BE2C (cell line): ENCODE measurements around the gene CCDC187. TPM values are rescaled to one million over a fixed set of nuclear protein-coding genes. Genes with fewer than 3 reads are reported as not detected.
"Not testable (repeated sequence)": the region's sequence is repeated elsewhere in the genome, so short reads cannot be mapped to it uniquely, and the experiment has no call there.

ENCODE experiments used
- DNase-seq: peaks from one replicate; pipeline ENCODE4 v3.0.0-alpha.2; 2020
- H3K27me3 ChIP-seq: fragments of 250-450 bp; sonication (Bioruptor Pico); 2 replicates; pipeline ENCODE4 v1.5.1; 2020; ENCODE audit warnings: mild to moderate bottlenecking
- H3K36me3 ChIP-seq: fragments of 250-450 bp; sonication (Bioruptor Pico); 2 replicates; pipeline ENCODE4 v1.5.1; 2020; ENCODE audit warnings: mild to moderate bottlenecking
- H3K4me1 ChIP-seq: fragments of 250-450 bp; sonication (Bioruptor Pico); 2 replicates; pipeline ENCODE4 v1.5.1; 2020
- H3K4me3 ChIP-seq: 2 replicates; pipeline ENCODE4 v1.5.1; 2011; ENCODE audit warnings: low read depth, low read length
- H3K9me3 ChIP-seq: fragments of 250-450 bp; sonication (Bioruptor Pico); 2 replicates; pipeline ENCODE4 v1.5.1; 2020
- CTCF ChIP-seq: IDR thresholded peaks from 2 replicates; pipeline ENCODE4 v1.5.1; 2012; ENCODE audit warnings: mild to moderate bottlenecking, low read depth, low read length
- polyA plus RNA-seq: library from polyadenylated mRNA; unstranded; fragments of >200 nt; gene quantifications from one replicate; pipeline ENCODE4 v1.2.1, GENCODE V29; 2012; ENCODE audit warnings: low read depth, missing spikeins; ENCODE audit not compliant: insufficient read length, insufficient read depth

Gene CCDC187
- polyA plus RNA-seq = not detected

GRCh38 chr9:136303825-136304416 lies at the start of gene CCDC187:
Gene CCDC187, minus strand, starts transcription at chr9:136304094. Its CDS starts 264 bp downstream, at chr9:136303830.
- H3K4me3 ChIP-seq = no peak within 1 kb of the TSS
- no peaks in the 10 kb centered on the region for H3K27me3 ChIP-seq
- no peaks in the 10 kb centered on the region for H3K36me3 ChIP-seq
- H3K9me3 ChIP-seq = no peaks in the 10 kb centered on the region
- DNase-seq = no peak
- peaks cover 14% of the 10 kb centered on the region for H3K4me1 ChIP-seq
- TF ChIP-seq CTCF = no peak

- DNase-seq = no peak
- Histone ChIP-seq H3K4me1 (peaks cover 16% of the 10 kb centered on the region), H3K36me3 (peaks cover 18% of the 10 kb centered on the region), H3K9me3 (no peaks in the 10 kb centered on the region; the same call in 1 of the 2 replicates), H3K27me3 (no peaks in the 10 kb centered on the region), H3K4me3 (no peak overlapping the region)
- TF ChIP-seq CTCF = no peak
Measured at GRCh38 chr9:136353088-136353487, 49.2 kb upstream of the CCDC187 start.

- no peak for DNase-seq
- no peak for TF ChIP-seq CTCF
- H3K4me3 ChIP-seq = no peak overlapping the region
- H3K9me3 ChIP-seq = no peaks in the 10 kb centered on the region; the same call in 1 of the 2 replicates
- no peaks in the 10 kb centered on the region for H3K27me3 ChIP-seq
- H3K36me3 ChIP-seq = peaks cover 15% of the 10 kb centered on the region
- peaks cover 20% of the 10 kb centered on the region for H3K4me1 ChIP-seq
Measured at GRCh38 chr9:136352682-136353081, 48.8 kb upstream of the CCDC187 start.

GRCh38 chr9:136351868-136352267 lies 48.0 kb upstream of the CCDC187 start:
- H3K4me1 ChIP-seq = peaks cover 24% of the 10 kb centered on the region

GRCh38 chr9:136351252-136351800 lies 47.4 kb upstream of the CCDC187 start:
- H3K4me3 ChIP-seq = no peak overlapping the region
- H3K27me3 ChIP-seq = no peaks in the 10 kb centered on the region
- H3K9me3 ChIP-seq = no peaks in the 10 kb centered on the region; the same call in 1 of the 2 replicates
- no peak for TF ChIP-seq CTCF
- peaks cover 29% of the 10 kb centered on the region for H3K4me1 ChIP-seq
- H3K36me3 ChIP-seq = peaks cover 10% of the 10 kb centered on the region
- no peak for DNase-seq

More at GRCh38 chr9:136351868-136352267, 48.0 kb upstream of the CCDC187 start:
- DNase-seq, H3K27me3 ChIP-seq, H3K9me3 ChIP-seq, H3K4me3 ChIP-seq: not testable (repeated sequence)
- H3K36me3 ChIP-seq = peaks cover 15% of the 10 kb centered on the region

- no peak for TF ChIP-seq CTCF
- DNase-seq = no peak
- Histone ChIP-seq H3K4me3 (no peak overlapping the region), H3K36me3 (peaks cover 3% of the 10 kb centered on the region; the same call in 1 of the 2 replicates), H3K4me1 (peaks cover 40% of the 10 kb centered on the region), H3K9me3 (no peaks in the 10 kb centered on the region; the same call in 1 of the 2 replicates), H3K27me3 (no peaks in the 10 kb centered on the region)
Measured at GRCh38 chr9:136349546-136349945, 45.7 kb upstream of the CCDC187 start.
